Colonic mucosa (tissue), 4 donors: Measurements from ENCODE around the gene ERBB2. TPM values are rescaled to one million over a fixed set of nuclear protein-coding genes. Genes with fewer than 3 reads are reported as not detected.

ENCODE experiments used
- DNase-seq: peaks from one replicate; pipeline ENCODE4 v3.0.0-alpha.2; 2020
- H3K27ac ChIP-seq: fragments of 200-600 bp; one replicate; pipeline ENCODE4 v1.8.0; 2021
- H3K27me3 ChIP-seq: fragments of 200-600 bp; one replicate; pipeline ENCODE4 v1.8.0; 2021
- H3K36me3 ChIP-seq: fragments of 200-600 bp; one replicate; pipeline ENCODE4 v1.8.0; 2021
- H3K4me1 ChIP-seq: fragments of 200-600 bp; one replicate; pipeline ENCODE4 v1.8.0; 2021; ENCODE audit warnings: mild to moderate bottlenecking
- H3K4me3 ChIP-seq: fragments of 200-600 bp; one replicate; pipeline ENCODE4 v1.8.0; 2021
- H3K9ac ChIP-seq, 2 donors: one replicate each; pipeline ENCODE4 v1.7.0; 2013; ENCODE audit warnings: control low read depth in 2 of 2, low read depth in 2 of 2, low read length in 2 of 2
- H3K9me3 ChIP-seq: fragments of 200-600 bp; one replicate; pipeline ENCODE4 v1.8.0; 2021
- intact Hi-C: fragments of 100-400 bp; cut with DNase I; formaldehyde crosslinking; loops from one replicate; pipeline ENCODE4 v1.14.1; 2022
- total RNA-seq, 2 donors: library from RNA; stranded (reverse); fragmentation: NEBNext Ultra II Directional in 1 of 2; extraction: Animal tissue kit (Norgen Biotek cat#: 25700) in 1 of 2; gene quantifications; one replicate each; pipeline ENCODE4 v1.2.1, GENCODE V29; 2021
- TF ChIP-seq, protein P1 (sequence below): fragments of 200-600 bp; IDR thresholded peaks from one replicate; pipeline ENCODE4 v1.8.0; 2022; ENCODE audit warnings: antibody characterized with exemption, mild to moderate bottlenecking
- donor health status: healthy.
- donor health status: DM: no; HTN: no; CAD: no.
- donor health status: DM: no; HTN: no; CAD: no.

ERBB2 gene
- total RNA-seq, 2 donors from 2014 or later = 153 to 174 TPM

- H3K9me3 ChIP-seq = no peaks in the 10 kb centered on the region
- no peak for DNase-seq
- no peak overlapping the region for H3K4me3 ChIP-seq
- TF ChIP-seq, protein P1, sequence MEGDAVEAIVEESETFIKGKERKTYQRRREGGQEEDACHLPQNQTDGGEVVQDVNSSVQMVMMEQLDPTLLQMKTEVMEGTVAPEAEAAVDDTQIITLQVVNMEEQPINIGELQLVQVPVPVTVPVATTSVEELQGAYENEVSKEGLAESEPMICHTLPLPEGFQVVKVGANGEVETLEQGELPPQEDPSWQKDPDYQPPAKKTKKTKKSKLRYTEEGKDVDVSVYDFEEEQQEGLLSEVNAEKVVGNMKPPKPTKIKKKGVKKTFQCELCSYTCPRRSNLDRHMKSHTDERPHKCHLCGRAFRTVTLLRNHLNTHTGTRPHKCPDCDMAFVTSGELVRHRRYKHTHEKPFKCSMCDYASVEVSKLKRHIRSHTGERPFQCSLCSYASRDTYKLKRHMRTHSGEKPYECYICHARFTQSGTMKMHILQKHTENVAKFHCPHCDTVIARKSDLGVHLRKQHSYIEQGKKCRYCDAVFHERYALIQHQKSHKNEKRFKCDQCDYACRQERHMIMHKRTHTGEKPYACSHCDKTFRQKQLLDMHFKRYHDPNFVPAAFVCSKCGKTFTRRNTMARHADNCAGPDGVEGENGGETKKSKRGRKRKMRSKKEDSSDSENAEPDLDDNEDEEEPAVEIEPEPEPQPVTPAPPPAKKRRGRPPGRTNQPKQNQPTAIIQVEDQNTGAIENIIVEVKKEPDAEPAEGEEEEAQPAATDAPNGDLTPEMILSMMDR = no peak
- H3K9ac ChIP-seq = no peak overlapping the region
- peak overlapping the region; percentile 36 for H3K27ac ChIP-seq
- no peaks in the 10 kb centered on the region for H3K4me1 ChIP-seq
- intact Hi-C loops = loop anchor here (10.0 kb wide), 1 partner anchor 75 kb away; no protein-coding TSS in a partner anchor
- no peaks in the 10 kb centered on the region for H3K36me3 ChIP-seq
- no peaks in the 10 kb centered on the region for H3K27me3 ChIP-seq
These were observed 70.2 kb downstream of the ERBB2 start for GRCh38 chr17:39769974-39770587.

GRCh38 chr17:39772415-39772814 lies 72.6 kb downstream of the ERBB2 start:
- H3K27me3 ChIP-seq = no peaks in the 10 kb centered on the region
- no peak overlapping the region for H3K4me3 ChIP-seq
- no peaks in the 10 kb centered on the region for H3K4me1 ChIP-seq
- DNase-seq = no peak
- TF ChIP-seq, protein P1 = no peak
- no peak overlapping the region for H3K9ac ChIP-seq
- H3K36me3 ChIP-seq = no peaks in the 10 kb centered on the region
- intact Hi-C loops = loop anchor here (10.0 kb wide), 1 partner anchor 72 kb away; no protein-coding TSS in a partner anchor
- no peaks in the 10 kb centered on the region for H3K9me3 ChIP-seq
- H3K27ac ChIP-seq = peak overlapping the region; percentile 52

DNA sequence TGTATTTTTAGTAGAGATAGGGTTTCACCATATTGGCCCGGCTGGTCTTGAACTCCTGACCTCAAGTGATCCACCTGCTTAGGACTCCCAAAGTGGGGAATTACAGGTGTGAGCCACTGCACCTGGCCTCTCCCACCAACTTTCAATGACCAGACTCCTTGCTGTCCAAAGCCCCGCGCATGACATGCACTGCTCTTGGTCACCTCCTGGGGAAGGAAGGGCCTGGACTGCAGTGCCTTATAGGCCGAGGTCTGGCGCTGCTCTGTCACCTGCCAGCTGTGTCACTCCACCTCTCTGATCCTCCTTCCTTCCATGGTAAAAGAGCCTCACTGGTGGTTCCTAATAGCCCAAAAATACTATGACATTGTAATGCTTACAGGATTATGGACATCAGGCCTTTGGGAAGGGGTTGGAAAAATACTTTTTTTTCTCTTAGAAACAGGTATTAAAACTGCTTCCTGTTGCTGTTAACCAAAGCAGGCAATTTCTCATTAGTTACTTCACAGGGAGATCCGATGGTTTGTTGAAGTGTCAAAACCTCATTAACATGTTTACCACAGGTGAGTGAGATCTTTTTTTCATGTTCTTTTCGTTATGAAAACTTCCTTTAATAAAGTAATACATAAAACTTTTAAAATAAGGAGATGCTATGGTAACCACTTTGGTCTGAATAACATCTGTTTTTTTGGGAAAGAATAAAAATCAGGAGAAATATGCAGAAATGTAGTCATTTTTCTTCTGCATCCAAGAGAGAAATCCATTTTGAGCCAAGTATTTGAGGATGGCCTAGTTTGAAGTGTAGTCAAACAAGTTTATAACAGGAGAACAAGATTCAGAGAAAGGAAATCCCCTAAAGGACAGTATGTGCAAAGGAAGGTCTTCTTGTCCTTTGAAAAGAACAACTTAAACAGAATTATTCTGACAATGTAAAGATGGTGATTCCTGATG lies 73.4 kb downstream of the ERBB2 start:
- DNase-seq = no peak
- Histone ChIP-seq H3K9me3 (no peaks in the 10 kb centered on the region), H3K27me3 (no peaks in the 10 kb centered on the region), H3K27ac (peak overlapping the region; percentile 52), H3K9ac (no peak overlapping the region), H3K36me3 (no peaks in the 10 kb centered on the region), H3K4me3 (no peak overlapping the region), H3K4me1 (no peaks in the 10 kb centered on the region)
- TF ChIP-seq, protein P1 = no peak
- intact Hi-C loops = loop anchor here (10.0 kb wide), 1 partner anchor 72 kb away; no protein-coding TSS in a partner anchor

- H3K4me3 ChIP-seq = no peak overlapping the region
- H3K4me1 ChIP-seq = no peaks in the 10 kb centered on the region
- peak overlapping the region; percentile 1 for H3K27ac ChIP-seq
- H3K9me3 ChIP-seq = no peaks in the 10 kb centered on the region
- no peak overlapping the region for H3K9ac ChIP-seq
- intact Hi-C loops = loop anchor here (10.0 kb wide), 1 partner anchor 71 kb away; no protein-coding TSS in a partner anchor
- H3K27me3 ChIP-seq = no peaks in the 10 kb centered on the region
- DNase-seq = no peak
- TF ChIP-seq, protein P1 = no peak
- no peaks in the 10 kb centered on the region for H3K36me3 ChIP-seq
These were observed 74.2 kb downstream of the ERBB2 start for GRCh38 chr17:39774047-39774446.

GRCh38 chr17:39775031-39775430 lies 75.2 kb downstream of the ERBB2 start:
- Histone ChIP-seq H3K27me3 (no peaks in the 10 kb centered on the region), H3K36me3 (no peaks in the 10 kb centered on the region), H3K9me3 (no peaks in the 10 kb centered on the region), H3K9ac (no peak overlapping the region), H3K27ac (peak overlapping the region; percentile 3), H3K4me1 (no peaks in the 10 kb centered on the region), H3K4me3 (no peak overlapping the region)
- intact Hi-C loops = loop anchor here (10.0 kb wide), 1 partner anchor 70 kb away; no protein-coding TSS in a partner anchor
- no peak for DNase-seq
- TF ChIP-seq, protein P1 = no peak
